HUES48 (cell line): ENCODE measurements around the gene KIF5B.
"Not testable (repeated sequence)": the region's sequence is repeated elsewhere in the genome, so short reads cannot be mapped to it uniquely, and the experiment has no call there.

Experiments used
- H3K27ac ChIP-seq: one replicate; pipeline ENCODE4 v1.7.0; 2013; ENCODE audit warnings: low read depth, low read length, inconsistent platforms
- H3K27me3 ChIP-seq: 2 replicates; pipeline ENCODE4 v1.6.1; 2013; ENCODE audit warnings: mild to moderate bottlenecking, low read length; ENCODE audit not compliant: control insufficient read depth, insufficient read depth
- H3K36me3 ChIP-seq: 2 replicates; pipeline ENCODE4 v1.6.1; 2013; ENCODE audit warnings: low read length; ENCODE audit not compliant: control insufficient read depth, insufficient read depth
- H3K4me1 ChIP-seq: 2 replicates; pipeline ENCODE4 v1.6.1; 2013; ENCODE audit warnings: mild to moderate bottlenecking, low read length; ENCODE audit not compliant: control insufficient read depth, insufficient read depth
- H3K4me3 ChIP-seq: 2 replicates; pipeline ENCODE4 v1.5.1; 2013; ENCODE audit warnings: mild to moderate bottlenecking, low read depth, low read length
- H3K9ac ChIP-seq: 2 replicates; pipeline ENCODE4 v1.6.1; 2013; ENCODE audit warnings: mild to moderate bottlenecking, low read depth, low read length, moderate library complexity
- H3K9me3 ChIP-seq: 2 replicates; pipeline ENCODE4 v1.6.1; 2013; ENCODE audit warnings: low read length; ENCODE audit not compliant: control insufficient read depth, insufficient read depth

Gene KIF5B

DNA sequence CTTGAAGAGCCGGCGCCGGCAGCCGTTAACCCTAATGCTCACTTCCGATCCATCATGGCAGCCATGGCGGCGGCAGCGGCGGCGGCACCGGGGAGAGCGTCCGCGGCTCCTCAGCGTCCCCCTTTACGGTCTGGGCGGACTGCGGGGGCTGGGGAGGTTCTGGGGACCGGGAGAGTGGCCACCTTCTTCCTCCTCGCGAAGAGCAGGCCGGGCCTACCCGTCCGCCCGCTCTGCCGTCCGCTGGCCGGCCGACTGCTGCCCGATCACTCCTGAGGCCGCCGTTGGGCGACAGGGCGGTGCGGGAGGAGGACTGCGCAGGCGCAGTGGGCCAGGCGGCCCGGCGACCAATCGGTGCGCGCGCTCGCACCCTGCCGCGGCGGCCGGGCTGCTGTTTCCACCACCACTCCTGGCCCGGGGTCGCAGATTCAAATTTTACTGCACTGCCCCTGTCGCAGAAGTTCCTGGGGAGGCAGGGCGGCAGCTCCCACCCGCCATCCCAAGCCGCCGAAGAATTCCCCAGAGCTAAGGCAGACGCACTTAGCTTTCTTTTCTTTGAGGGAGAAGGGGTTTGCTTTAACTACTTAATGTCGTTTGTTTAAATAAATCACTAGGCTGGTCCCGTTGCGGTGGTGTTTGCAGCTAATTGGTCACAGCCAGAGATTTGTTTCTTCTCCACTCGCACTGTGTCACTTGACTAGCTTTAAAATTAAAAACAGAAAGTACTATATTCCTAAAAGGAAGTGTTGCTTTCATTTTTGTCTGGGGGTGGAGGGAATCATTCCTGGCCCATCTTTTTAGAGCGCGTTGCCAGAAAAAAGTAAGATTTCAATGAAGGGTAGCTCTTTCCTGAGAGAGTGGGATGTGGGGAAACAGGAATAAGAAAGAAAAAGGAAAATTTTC is at the start of gene KIF5B:
TSS of gene KIF5B (minus strand) at position 290 of the 900 bp plus-strand sequence. CDS start 452 bp downstream, outside the sequence.
- Histone ChIP-seq H3K4me3 (peak within 1 kb of the TSS; percentile 80), H3K4me1 (peaks cover 34% of the 10 kb centered on the region), H3K9me3 (no peaks in the 10 kb centered on the region), H3K9ac (peak within 1 kb of the TSS; percentile 90), H3K27ac (peak within 1 kb of the TSS; percentile 91), H3K27me3 (no peaks in the 10 kb centered on the region; the same call in 1 of the 2 replicates), H3K36me3 (no peaks in the 10 kb centered on the region)

DNA sequence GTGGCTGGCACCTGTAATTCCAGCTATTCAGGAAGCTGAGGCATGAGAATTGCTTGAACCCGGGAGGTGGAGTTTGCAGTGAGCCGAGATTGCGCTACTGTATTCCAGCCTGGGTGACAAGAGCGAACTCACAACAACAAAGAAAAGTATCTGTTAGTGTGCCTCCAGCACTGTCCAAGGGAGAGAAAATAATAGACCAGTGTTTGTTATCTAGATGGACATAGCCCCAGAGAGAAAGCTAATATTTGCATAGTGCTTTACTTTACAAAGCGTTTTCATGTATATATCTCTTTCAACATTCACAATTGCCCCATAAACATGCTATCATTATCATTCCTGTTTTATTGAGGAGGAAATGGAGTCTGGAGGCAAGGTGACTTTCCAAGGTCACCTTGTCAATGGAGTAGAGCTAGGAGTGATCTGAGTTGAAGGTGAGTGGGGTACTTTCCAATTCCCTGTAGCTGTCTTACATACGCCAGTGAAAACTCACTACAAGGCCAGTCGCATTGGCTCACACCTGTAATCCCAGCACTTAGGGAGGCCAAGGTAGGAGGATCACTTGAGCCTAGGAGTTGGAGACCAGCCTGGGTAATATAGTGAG is 49.7 kb upstream of the KIF5B start:
- H3K27me3 ChIP-seq, result no peaks in the 10 kb centered on the region
- H3K4me3 ChIP-seq, result no peak overlapping the region
- H3K9ac ChIP-seq, result no peak overlapping the region
- no peaks in the 10 kb centered on the region for H3K36me3 ChIP-seq
- H3K4me1 ChIP-seq, result no peaks in the 10 kb centered on the region
- H3K27ac ChIP-seq, result no peak overlapping the region
- no peaks in the 10 kb centered on the region for H3K9me3 ChIP-seq

DNA sequence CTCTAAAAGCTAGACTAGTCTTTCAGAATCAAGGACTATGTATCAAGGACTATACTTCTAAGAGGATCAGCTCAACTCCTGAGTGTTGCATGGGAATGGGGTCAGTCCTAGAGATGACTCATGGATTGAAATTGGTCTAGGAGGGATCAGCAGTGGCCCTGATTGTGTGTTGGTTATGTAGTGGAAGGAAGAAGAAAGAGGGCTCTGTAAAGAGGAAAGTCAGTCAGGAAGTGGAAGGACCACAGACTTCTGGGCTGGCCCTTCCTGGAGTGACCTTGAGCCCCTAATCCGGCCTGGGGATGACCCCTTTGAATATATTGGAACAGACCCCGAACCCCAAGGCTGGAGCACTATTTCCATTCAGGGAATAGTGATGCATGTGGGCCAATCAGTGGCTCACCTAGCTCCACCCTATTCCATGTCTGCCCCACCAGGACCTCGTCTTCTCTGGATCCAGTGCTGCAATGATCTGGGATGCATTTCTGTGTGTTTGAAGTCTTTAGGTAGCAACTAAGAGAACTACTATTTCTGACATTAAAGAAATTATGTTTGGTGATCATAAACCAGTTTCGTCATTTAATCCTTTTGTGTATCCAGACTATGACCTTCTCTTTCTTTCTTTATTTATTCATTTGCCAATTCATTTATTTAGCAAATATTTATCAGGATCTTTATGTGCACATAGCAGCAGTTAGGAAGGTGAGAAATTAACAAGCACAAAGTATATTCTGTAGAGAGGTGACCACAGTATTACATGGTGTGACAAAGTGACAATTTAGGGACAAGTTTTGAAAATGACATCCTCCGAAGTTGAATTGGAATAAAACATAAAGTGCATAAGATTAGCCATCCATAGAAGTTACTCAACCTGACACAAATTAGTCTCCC is 48.6 kb upstream of the KIF5B start:
- H3K9ac ChIP-seq, result no peak overlapping the region
- no peaks in the 10 kb centered on the region for H3K4me1 ChIP-seq
- no peak overlapping the region for H3K4me3 ChIP-seq
- H3K9me3 ChIP-seq, result no peaks in the 10 kb centered on the region
- H3K36me3 ChIP-seq, result no peaks in the 10 kb centered on the region
- no peaks in the 10 kb centered on the region for H3K27me3 ChIP-seq
- H3K27ac ChIP-seq, result no peak overlapping the region

DNA sequence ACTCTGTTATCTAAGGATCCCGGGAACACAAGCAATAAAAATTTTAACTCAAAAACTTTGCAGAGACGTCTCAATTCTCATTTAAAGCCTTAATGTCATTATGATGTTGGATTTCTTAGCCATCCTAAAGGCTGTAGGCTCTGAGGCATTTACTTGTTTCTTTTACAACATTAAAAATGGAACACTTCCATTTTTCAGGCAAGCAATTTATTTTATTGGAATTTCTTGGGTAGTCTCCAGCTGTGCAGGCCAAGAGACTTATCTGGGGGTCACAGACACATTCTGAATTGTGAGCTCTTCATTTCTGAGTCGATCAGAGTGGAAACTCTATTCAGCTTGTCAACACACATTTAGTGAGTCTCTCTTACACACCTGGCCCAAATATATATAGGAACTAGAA is 48.0 kb upstream of the KIF5B start:
- Histone ChIP-seq H3K4me1 (no peaks in the 10 kb centered on the region), H3K27me3 (no peaks in the 10 kb centered on the region), H3K9ac (no peak overlapping the region), H3K4me3 (no peak overlapping the region), H3K9me3 (no peaks in the 10 kb centered on the region), H3K27ac (no peak overlapping the region), H3K36me3 (no peaks in the 10 kb centered on the region)

DNA sequence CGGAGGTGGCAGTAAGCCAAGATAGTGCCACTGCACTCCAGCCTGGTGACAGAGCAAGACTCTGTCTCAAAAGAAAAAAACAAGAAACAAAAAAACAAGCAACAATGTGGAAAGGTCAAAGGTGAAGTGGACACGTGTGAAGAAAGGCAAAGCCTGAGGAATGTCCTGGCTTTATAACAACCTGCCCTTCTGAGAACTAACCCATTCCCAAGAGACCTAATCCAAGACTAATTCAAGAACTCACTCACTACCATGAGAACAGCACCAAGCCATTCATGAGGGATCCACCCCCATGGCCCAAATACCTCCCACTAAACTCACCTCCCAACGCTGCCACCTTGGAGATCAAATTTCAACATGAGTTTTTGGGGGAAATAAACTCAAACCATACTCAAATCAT is 47.5 kb upstream of the KIF5B start:
- Histone ChIP-seq H3K4me3 (no peak overlapping the region), H3K27me3 (no peaks in the 10 kb centered on the region), H3K9ac (no peak overlapping the region), H3K4me1 (no peaks in the 10 kb centered on the region), H3K9me3 (no peaks in the 10 kb centered on the region; the same call in 1 of the 2 replicates), H3K27ac (no peak overlapping the region), H3K36me3 (no peaks in the 10 kb centered on the region)

DNA sequence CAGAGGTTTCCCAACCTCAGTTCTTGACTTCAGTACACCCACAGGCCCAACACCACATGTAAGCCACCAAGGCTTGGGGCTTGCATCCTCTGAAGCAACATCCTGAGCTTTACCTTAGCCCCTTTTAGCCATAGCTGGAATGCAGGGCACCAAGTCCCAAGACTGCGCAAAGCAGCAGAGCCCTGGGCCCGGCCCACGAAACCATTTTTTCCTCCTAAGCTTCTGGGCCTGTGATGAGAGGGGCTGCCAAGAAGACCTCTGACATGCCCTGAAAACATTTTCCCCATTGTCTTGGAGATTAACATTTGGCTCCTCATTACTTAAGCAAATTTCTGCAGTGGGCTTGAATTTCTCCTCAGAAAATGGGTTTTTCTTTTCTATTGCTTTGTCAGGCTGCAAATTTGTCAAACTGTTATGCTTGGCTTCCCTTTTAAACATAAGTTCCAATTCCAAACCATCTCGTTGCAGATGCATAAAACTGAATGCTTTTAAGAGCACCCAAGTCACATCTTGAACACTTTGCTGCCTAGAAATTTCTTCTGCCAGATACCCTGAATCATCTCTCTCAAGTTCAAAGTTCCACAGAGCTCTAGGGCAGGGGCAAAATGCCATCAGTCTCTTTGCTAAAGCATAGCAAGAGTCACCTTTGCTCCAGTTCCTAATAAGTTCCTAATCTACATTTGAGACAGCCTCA is 42.5 kb upstream of the KIF5B start:
- not testable (repeated sequence) for H3K4me1 ChIP-seq, H3K36me3 ChIP-seq, H3K27ac ChIP-seq, H3K4me3 ChIP-seq, H3K9ac ChIP-seq, H3K27me3 ChIP-seq, H3K9me3 ChIP-seq

DNA sequence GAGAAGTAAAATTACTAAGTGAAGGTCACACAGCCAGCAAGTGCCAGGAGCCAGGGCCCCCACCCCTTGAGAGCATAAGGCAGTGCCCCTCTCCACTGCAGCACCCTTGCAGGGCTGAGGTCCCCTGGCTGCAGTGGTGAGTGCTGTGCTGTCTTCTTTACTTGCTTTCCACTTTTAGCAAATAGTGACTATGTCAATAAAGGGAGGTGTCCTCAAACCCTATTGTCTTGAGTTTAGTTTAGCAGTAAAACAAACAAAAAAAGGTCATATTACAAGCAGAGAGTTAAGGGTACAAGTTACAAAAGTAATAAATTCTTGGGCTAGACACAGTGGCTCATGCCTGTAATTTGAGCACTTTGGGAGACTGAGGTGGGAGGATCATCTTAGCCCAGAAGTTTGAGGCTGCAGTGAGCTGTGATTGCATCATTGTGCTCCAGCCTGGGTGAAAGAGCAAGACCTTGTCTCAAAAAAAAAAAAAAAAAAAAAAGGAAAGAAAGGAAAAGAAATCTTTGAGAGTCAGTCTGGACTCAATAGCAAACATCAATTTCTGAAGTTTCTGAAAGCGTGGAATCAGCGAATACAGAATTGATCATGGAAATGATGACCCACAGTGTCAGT is 39.0 kb upstream of the KIF5B start:
- no peak overlapping the region for H3K4me3 ChIP-seq
- no peaks in the 10 kb centered on the region; the same call in 1 of the 2 replicates for H3K9me3 ChIP-seq
- H3K27ac ChIP-seq, result no peak overlapping the region
- no peak overlapping the region for H3K9ac ChIP-seq
- H3K4me1 ChIP-seq, result no peaks in the 10 kb centered on the region
- no peaks in the 10 kb centered on the region for H3K36me3 ChIP-seq
- no peaks in the 10 kb centered on the region for H3K27me3 ChIP-seq

DNA sequence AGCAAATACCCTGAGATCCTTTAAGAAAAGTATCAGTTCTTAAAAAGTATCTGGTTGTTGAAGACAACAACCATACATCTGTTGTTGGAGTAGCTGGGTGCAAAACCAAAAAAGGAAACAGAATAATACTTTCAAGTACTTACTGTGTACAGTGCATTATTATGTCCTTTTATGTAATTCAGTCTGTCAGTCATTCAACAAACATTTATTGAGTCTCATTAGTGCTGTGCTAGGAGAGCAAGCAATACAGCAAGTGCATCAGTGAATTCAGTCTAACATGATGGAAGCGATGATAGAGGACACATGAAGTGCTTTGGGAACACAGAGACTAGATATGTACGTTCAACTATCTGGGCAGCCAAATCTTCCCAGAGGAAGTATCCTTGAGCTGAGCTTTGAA is 37.4 kb upstream of the KIF5B start:
- Histone ChIP-seq H3K4me3 (no peak overlapping the region), H3K27ac (no peak overlapping the region), H3K36me3 (no peaks in the 10 kb centered on the region), H3K4me1 (no peaks in the 10 kb centered on the region), H3K9me3 (no peaks in the 10 kb centered on the region; the same call in 1 of the 2 replicates), H3K9ac (no peak overlapping the region), H3K27me3 (no peaks in the 10 kb centered on the region)

DNA sequence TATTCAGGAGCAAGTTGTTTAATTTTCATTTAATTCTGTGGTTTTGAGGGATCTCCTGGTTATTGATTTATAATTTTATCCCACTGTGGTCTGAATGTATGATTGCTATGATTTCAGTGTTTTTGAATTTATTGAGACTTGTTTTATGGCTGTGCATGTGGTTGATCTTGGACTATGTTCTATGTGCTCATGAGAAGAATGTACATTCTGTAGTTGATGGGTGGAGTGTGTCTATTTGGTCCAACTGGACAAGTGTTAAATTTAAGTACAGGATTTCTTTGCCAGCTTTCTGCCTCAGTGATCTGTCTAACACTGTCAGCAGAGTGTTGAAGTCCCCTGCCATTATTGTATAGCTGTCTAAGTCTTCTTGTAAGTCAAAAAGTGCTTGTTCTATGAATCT is 34.8 kb upstream of the KIF5B start:
- H3K27me3 ChIP-seq, result no peaks in the 10 kb centered on the region
- H3K9me3 ChIP-seq, result no peaks in the 10 kb centered on the region
- no peak overlapping the region for H3K4me3 ChIP-seq
- no peak overlapping the region for H3K27ac ChIP-seq
- no peaks in the 10 kb centered on the region for H3K4me1 ChIP-seq
- H3K9ac ChIP-seq, result no peak overlapping the region
- no peaks in the 10 kb centered on the region for H3K36me3 ChIP-seq

DNA sequence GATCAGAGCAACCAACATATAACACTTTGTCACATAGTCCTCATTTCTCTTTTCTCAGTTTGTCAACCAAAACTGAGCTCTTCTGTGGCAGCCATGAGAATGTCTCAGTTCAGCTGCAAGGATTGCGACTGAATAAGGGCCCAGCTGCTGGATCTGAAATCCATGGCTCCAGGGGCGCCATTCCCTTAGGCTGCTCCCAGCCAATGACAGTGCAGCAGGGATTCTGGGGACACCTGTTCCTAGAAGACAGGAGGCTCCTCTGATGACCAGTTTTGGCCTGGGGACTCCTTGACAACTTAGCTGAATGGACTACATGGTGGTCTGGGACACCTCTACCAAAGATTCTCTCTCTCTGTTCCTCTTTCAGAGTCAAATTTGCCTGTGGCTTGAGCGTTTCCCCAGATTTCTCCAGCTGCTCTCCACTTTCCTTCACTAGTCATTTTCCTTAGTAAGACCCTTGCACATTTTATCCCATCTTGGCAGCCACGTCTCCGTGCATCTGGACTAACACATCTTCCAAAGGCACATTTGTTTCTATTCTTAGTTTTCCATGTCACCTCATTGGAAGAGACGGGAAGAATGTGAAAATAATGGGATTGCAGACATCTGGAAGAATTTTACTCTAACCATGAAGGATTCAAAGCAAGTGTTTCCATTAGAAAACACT is 28.1 kb upstream of the KIF5B start:
- H3K27me3 ChIP-seq, result no peaks in the 10 kb centered on the region
- no peak overlapping the region for H3K9ac ChIP-seq
- H3K4me3 ChIP-seq, result no peak overlapping the region
- H3K36me3 ChIP-seq, result no peaks in the 10 kb centered on the region
- H3K9me3 ChIP-seq, result no peaks in the 10 kb centered on the region
- no peak overlapping the region for H3K27ac ChIP-seq
- H3K4me1 ChIP-seq, result no peaks in the 10 kb centered on the region
